Keratinocyte (primary cell): ENCODE measurements around the gene AUH. TPM values are rescaled to one million over a fixed set of nuclear protein-coding genes. Genes with fewer than 3 reads are reported as not detected.

Source experiments
- DNase-seq: peaks from one replicate; pipeline ENCODE4 v3.0.0-alpha.2; 2011; ENCODE audit warnings: low read depth, missing footprints, low spot score
- FAIRE-seq: peaks from 2 replicates; lab custom pipeline; 2011; peaks lifted over from hg19 to GRCh38; lab: Jason Lieb, UNC
- H2AFZ ChIP-seq: 2 replicates; pipeline ENCODE4 v1.6.0; 2012; ENCODE audit warnings: low read length, control low read depth, inconsistent platforms; ENCODE audit not compliant: control insufficient read depth
- H3K27ac ChIP-seq: 2 replicates; pipeline ENCODE4 v1.5.1; 2011; ENCODE audit warnings: low read length; ENCODE audit not compliant: control insufficient read depth, insufficient read depth
- H3K27me3 ChIP-seq: 3 replicates; pipeline ENCODE4 v1.6.0; 2011; ENCODE audit warnings: low read length; ENCODE audit not compliant: control insufficient read depth, insufficient read depth; ENCODE audit errors: extremely low read depth
- H3K36me3 ChIP-seq, 2 experiments: 2 replicates in 1 of 2; 3 replicates in 1 of 2; pipeline ENCODE4 v1.5.1; 2011; ENCODE audit warnings: low read length in 2 of 2, mild to moderate bottlenecking in 1 of 2; ENCODE audit not compliant: control insufficient read depth in 2 of 2, insufficient read depth in 2 of 2; ENCODE audit errors: extremely low read depth in 1 of 2
- H3K4me1 ChIP-seq: 3 replicates; pipeline ENCODE4 v1.5.1; 2011; ENCODE audit warnings: low read length; ENCODE audit not compliant: control insufficient read depth, insufficient read depth; ENCODE audit errors: extremely low read depth
- H3K4me2 ChIP-seq: 3 replicates; pipeline ENCODE4 v1.6.0; 2011; ENCODE audit warnings: low read depth, low read length; ENCODE audit not compliant: control insufficient read depth, insufficient read depth; ENCODE audit errors: extremely low read depth
- H3K4me3 ChIP-seq, 3 experiments: fragments of 200-600 bp in 1 of 3; sonication (generic) in 1 of 3; 2 replicates in 2 of 3; 3 replicates in 1 of 3; pipeline ENCODE4 v1.5.1; 2011 to 2016; ENCODE audit warnings: low read length in 3 of 3, mild to moderate bottlenecking in 3 of 3, control low read depth in 2 of 3, inconsistent platforms in 1 of 3, low read depth in 1 of 3, mixed read lengths in 1 of 3, mixed run types in 1 of 3, moderate library complexity in 1 of 3; ENCODE audit not compliant: control insufficient read depth in 2 of 3, insufficient read depth in 2 of 3; ENCODE audit errors: extremely low read depth in 1 of 3
- H3K79me2 ChIP-seq: 2 replicates; pipeline ENCODE4 v1.6.0; 2012; ENCODE audit warnings: low read length; ENCODE audit not compliant: control insufficient read depth, insufficient read depth
- H3K9ac ChIP-seq: 3 replicates; pipeline ENCODE4 v1.6.0; 2011; ENCODE audit warnings: low read length; ENCODE audit not compliant: control insufficient read depth, insufficient read depth; ENCODE audit errors: extremely low read depth
- H3K9me1 ChIP-seq: 3 replicates; pipeline ENCODE4 v1.6.0; 2011; ENCODE audit warnings: low read length; ENCODE audit not compliant: control insufficient read depth, insufficient read depth; ENCODE audit errors: extremely low read depth
- H3K9me3 ChIP-seq: 2 replicates; pipeline ENCODE4 v1.5.1; 2012; ENCODE audit warnings: low read depth, low read length; ENCODE audit not compliant: control insufficient read depth
- H4K20me1 ChIP-seq: 3 replicates; pipeline ENCODE4 v1.6.0; 2011; ENCODE audit warnings: low read length; ENCODE audit not compliant: control insufficient read depth, insufficient read depth; ENCODE audit errors: extremely low read depth
- CTCF ChIP-seq, 3 experiments: IDR thresholded peaks in 1 of 3; conservative IDR thresholded peaks in 1 of 3; optimal IDR thresholded peaks in 1 of 3; 2 replicates in 2 of 3; 3 replicates in 1 of 3; pipeline versions ENCODE3 to v1.5.1; 2011; ENCODE audit warnings: low read length in 3 of 3, mild to moderate bottlenecking in 3 of 3, moderate library complexity in 2 of 3, control low read depth in 1 of 3, inconsistent platforms in 1 of 3; ENCODE audit not compliant: insufficient read depth in 2 of 3; ENCODE audit errors: extremely low read depth in 1 of 3
- EZH2 ChIP-seq: IDR thresholded peaks from one replicate; pipeline ENCODE4 v1.6.1; 2012; ENCODE audit warnings: inconsistent platforms, mild to moderate bottlenecking, low read length, moderate library complexity
- dilution Hi-C: fragments of 300-500 bp; cut with MboI; formaldehyde crosslinking; loops from one replicate; pipeline ENCODE4 v1.7.0; 2020; ENCODE audit warnings: low sequenced_read_pairs; ENCODE audit not compliant: extremely low pct_ligation_motif_present
- polyA plus RNA-seq, 5 experiments: library from polyadenylated mRNA; depleted of rRNA in 3 of 5; stranded (reverse) in 3 of 5; stranded (forward) in 1 of 5; unstranded in 1 of 5; fragments of >200 nt; gene quantifications; 1 replicate in 1 of 5; 2 replicates in 3 of 5; 3 replicates in 1 of 5; pipeline versions ENCODE4 v1.2.1 to v1.2.3, GENCODE V29; 2011 to 2012; ENCODE audit warnings: missing spikeins in 2 of 5, low read depth in 1 of 5, low replicate concordance in 1 of 5

The AUH gene
- polyA plus RNA-seq, 1 donor (not counting 4 experiments of a cell fraction or from before 2014, with no cell fraction given), result 5.5 TPM

- H3K4me2 ChIP-seq, result no peak overlapping the region
- H2AFZ ChIP-seq, result no peak overlapping the region
- no peak overlapping the region for H3K27ac ChIP-seq
- H4K20me1 ChIP-seq, result no peaks in the 10 kb centered on the region
- H3K9me1 ChIP-seq, result no peaks in the 10 kb centered on the region
- H3K36me3 ChIP-seq, result no peaks in the 10 kb centered on the region
- TF ChIP-seq CTCF (optimal IDR thresholded peaks at IDR 0.05 in 1 of 3, IDR thresholded peaks at IDR 0.05 in 1 of 3, conservative IDR thresholded peaks at IDR 0.05 in 1 of 3; ENCODE audit: extremely low read depth in 1 of 3, insufficient read depth in 2 of 3, low read length in 3 of 3), result no peak
- TF ChIP-seq EZH2, result no peak
- H3K4me1 ChIP-seq, result peaks cover 34% of the 10 kb centered on the region
- DNase-seq, result no peak
- no peak for FAIRE-seq
- no peak overlapping the region for H3K9ac ChIP-seq
- peaks cover 8% of the 10 kb centered on the region for H3K27me3 ChIP-seq
- dilution Hi-C loops, result no loop called here
- no peak overlapping the region for H3K4me3 ChIP-seq
- H3K79me2 ChIP-seq, result no peaks in the 10 kb centered on the region
- H3K9me3 ChIP-seq, result peaks cover 2% of the 10 kb centered on the region
Measured at GRCh38 chr9:91166796-91167366, 194.8 kb downstream of the AUH start.

GRCh38 chr9:91164724-91165520 is 196.8 kb downstream of the AUH start:
- H3K79me2 ChIP-seq, result no peaks in the 10 kb centered on the region
- FAIRE-seq, result peak; percentile 99
- no peaks in the 10 kb centered on the region for H4K20me1 ChIP-seq
- no peaks in the 10 kb centered on the region for H3K9me1 ChIP-seq
- peak overlapping the region; percentile 46 for H3K9ac ChIP-seq
- H3K4me1 ChIP-seq, result peaks cover 39% of the 10 kb centered on the region
- DNase-seq, result peak; percentile 66
- TF ChIP-seq CTCF (optimal IDR thresholded peaks at IDR 0.05 in 1 of 3, IDR thresholded peaks at IDR 0.05 in 1 of 3, conservative IDR thresholded peaks at IDR 0.05 in 1 of 3; ENCODE audit: extremely low read depth in 1 of 3, insufficient read depth in 2 of 3, low read length in 3 of 3) (no peak), EZH2 (no peak)
- no peaks in the 10 kb centered on the region for H3K9me3 ChIP-seq
- H3K4me2 ChIP-seq, result peak overlapping the region; percentile 61
- dilution Hi-C loops, result no loop called here
- no peaks in the 10 kb centered on the region for H3K36me3 ChIP-seq
- peaks cover 8% of the 10 kb centered on the region for H3K27me3 ChIP-seq
- H2AFZ ChIP-seq, result no peak overlapping the region
- peak overlapping the region in 1 of 3 experiments; percentile 13 for H3K4me3 ChIP-seq
- H3K27ac ChIP-seq, result peak overlapping the region; percentile 2

Other genes with a start within 250 kb of the AUH start
- gene NFIL3, start 61.9 kb upstream of the AUH start, polyA plus RNA-seq, result 6.9 to 9.3 TPM (median 7.9 TPM) in 3 replicates